GM21360 (cell line): ENCODE measurements around the gene SLC9A9.

Source experiments
- ATAC-seq: cut with Tn5 transposase; IDR thresholded peaks from one replicate; pipeline ENCODE4 v1.9.1; 2021; ENCODE audit warnings: mild to moderate bottlenecking, moderate library complexity; ENCODE audit not compliant: unreplicated experiment

Gene SLC9A9

GRCh38 chr3:143430568-143430967 is 417.7 kb downstream of the SLC9A9 start:
- ATAC-seq, result no peak

GRCh38 chr3:143429628-143430514 is 418.4 kb downstream of the SLC9A9 start:
- ATAC-seq, result no peak

- no peak for ATAC-seq
These were observed 420.0 kb downstream of the SLC9A9 start for GRCh38 chr3:143428294-143428693.

- ATAC-seq, result no peak
These were observed 420.6 kb downstream of the SLC9A9 start for GRCh38 chr3:143427631-143428030.

GRCh38 chr3:143424874-143425273 is 423.4 kb downstream of the SLC9A9 start:
- no peak for ATAC-seq

GRCh38 chr3:143421556-143421955 is 426.7 kb downstream of the SLC9A9 start:
- ATAC-seq, result no peak

- ATAC-seq, result no peak
These were observed 428.7 kb downstream of the SLC9A9 start for GRCh38 chr3:143419611-143420010.

- no peak for ATAC-seq
These were observed 429.9 kb downstream of the SLC9A9 start for GRCh38 chr3:143418391-143418790.

- ATAC-seq, result no peak
These were observed 432.0 kb downstream of the SLC9A9 start for GRCh38 chr3:143416229-143416628.

- no peak for ATAC-seq
These were observed 433.6 kb downstream of the SLC9A9 start for GRCh38 chr3:143414571-143415253.

GRCh38 chr3:143413372-143413771 is 434.9 kb downstream of the SLC9A9 start:
- no peak for ATAC-seq

GRCh38 chr3:143412084-143412483 is 436.2 kb downstream of the SLC9A9 start:
- no peak for ATAC-seq

GRCh38 chr3:143410259-143410658 is 438.0 kb downstream of the SLC9A9 start:
- ATAC-seq, result no peak

GRCh38 chr3:143408771-143409170 is 439.5 kb downstream of the SLC9A9 start:
- no peak for ATAC-seq

GRCh38 chr3:143402602-143403001 is 445.7 kb downstream of the SLC9A9 start:
- no peak for ATAC-seq

GRCh38 chr3:143396790-143397189 is 451.5 kb downstream of the SLC9A9 start:
- no peak for ATAC-seq

GRCh38 chr3:143389388-143389787 is 458.9 kb downstream of the SLC9A9 start:
- ATAC-seq, result no peak

- ATAC-seq, result no peak
These were observed 460.8 kb downstream of the SLC9A9 start for GRCh38 chr3:143387425-143387824.

GRCh38 chr3:143384076-143384475 is 464.2 kb downstream of the SLC9A9 start:
- no peak for ATAC-seq

GRCh38 chr3:143383421-143383820 is 464.8 kb downstream of the SLC9A9 start:
- ATAC-seq, result no peak

- ATAC-seq, result no peak
These were observed 465.5 kb downstream of the SLC9A9 start for GRCh38 chr3:143382816-143383215.

GRCh38 chr3:143380449-143380848 is 467.8 kb downstream of the SLC9A9 start:
- no peak for ATAC-seq
